Erythroblast (primary cell): ENCODE measurements around the gene CLASP1.

Experiments
- GATA1 ChIP-seq: IDR thresholded peaks from 2 replicates; pipeline ENCODE4 v1.6.1; 2011; ENCODE audit warnings: low read depth, mild to moderate bottlenecking, control low read depth, low read length, moderate library complexity
- POLR2A ChIP-seq: IDR thresholded peaks from 2 replicates; pipeline ENCODE4 v1.6.1; 2011; ENCODE audit warnings: mild to moderate bottlenecking, low read length

- TF ChIP-seq POLR2A (no peak), GATA1 (no peak)
Measured at GRCh38 chr2:121330921-121331320, 318.3 kb downstream of the CLASP1 start.
